Liver (tissue), 9 donors: ENCODE results near the gene SLC25A48. TPM values are rescaled to one million over a fixed set of nuclear protein-coding genes. Genes with fewer than 3 reads are reported as not detected.

Experiments used
- DNase-seq: peaks from one replicate; pipeline ENCODE4 v3.0.0-alpha.2; 2017; ENCODE audit warnings: low spot score
- H3K27ac ChIP-seq, 2 donors: one replicate each; pipeline ENCODE4 v1.7.0; 2013; ENCODE audit warnings: inconsistent platforms in 2 of 2, low read length in 2 of 2, control low read depth in 1 of 2, low read depth in 1 of 2, mild to moderate bottlenecking in 1 of 2
- H3K27me3 ChIP-seq, 4 donors: one replicate each; pipeline versions ENCODE4 v1.6.1 to v1.7.0; 2013; ENCODE audit warnings: low read length in 3 of 4, inconsistent platforms in 1 of 4, mild to moderate bottlenecking in 1 of 4, moderate library complexity in 1 of 4; ENCODE audit not compliant: control insufficient read depth in 4 of 4, insufficient read depth in 4 of 4
- H3K36me3 ChIP-seq, 4 donors: one replicate each; pipeline versions ENCODE4 v1.6.1 to v1.7.0; 2013; ENCODE audit warnings: low read length in 3 of 4, mild to moderate bottlenecking in 3 of 4, low read depth in 1 of 4, moderate library complexity in 1 of 4; ENCODE audit not compliant: control insufficient read depth in 4 of 4, insufficient read depth in 3 of 4
- H3K4me1 ChIP-seq, 4 donors: one replicate each; pipeline versions ENCODE4 v1.6.1 to v1.7.0; 2013; ENCODE audit warnings: low read length in 3 of 4, mild to moderate bottlenecking in 3 of 4, moderate library complexity in 1 of 4; ENCODE audit not compliant: control insufficient read depth in 4 of 4, insufficient read depth in 4 of 4
- H3K4me3 ChIP-seq, 3 donors: one replicate each; pipeline versions ENCODE4 v1.6.1 to v1.7.0; 2013; ENCODE audit warnings: low read length in 3 of 3, control low read depth in 1 of 3, low read depth in 1 of 3, mild to moderate bottlenecking in 1 of 3
- H3K9ac ChIP-seq, 2 donors: one replicate each; pipeline ENCODE4 v1.7.0; 2013; ENCODE audit warnings: low read length in 2 of 2, mild to moderate bottlenecking in 2 of 2, moderate library complexity in 2 of 2, control low read depth in 1 of 2, low read depth in 1 of 2
- H3K9me3 ChIP-seq, 4 donors: one replicate each; pipeline versions ENCODE4 v1.6.1 to v1.7.0; 2013; ENCODE audit warnings: low read length in 3 of 4; ENCODE audit not compliant: control insufficient read depth in 4 of 4
- ATF3 ChIP-seq: IDR thresholded peaks from 2 replicates; pipeline ENCODE4 v1.6.1; 2016; ENCODE audit warnings: antibody characterized with exemption
- EGR1 ChIP-seq, 2 donors: IDR thresholded peaks; 2 replicates each; pipeline ENCODE4 v1.6.1; 2016 to 2018; ENCODE audit warnings: antibody characterized with exemption in 2 of 2, low read depth in 2 of 2
- FOXA1 ChIP-seq: IDR thresholded peaks from 2 replicates; pipeline ENCODE4 v1.6.1; 2016; ENCODE audit warnings: antibody characterized with exemption
- FOXA2 ChIP-seq: IDR thresholded peaks from 2 replicates; pipeline ENCODE4 v1.6.1; 2016; ENCODE audit warnings: antibody characterized with exemption
- GABPA ChIP-seq, 2 donors: IDR thresholded peaks in 1 of 2; conservative IDR thresholded peaks in 1 of 2; 2 replicates each; pipeline ENCODE4 v1.6.1; 2016; ENCODE audit warnings: antibody characterized with exemption in 2 of 2, mild to moderate bottlenecking in 1 of 2, moderate library complexity in 1 of 2
- HNF4A ChIP-seq, 2 donors: conservative IDR thresholded peaks; 2 replicates each; pipeline ENCODE4 v1.6.1; 2016; ENCODE audit warnings: antibody characterized with exemption in 2 of 2, mild to moderate bottlenecking in 2 of 2
- HNF4G ChIP-seq: IDR thresholded peaks from 2 replicates; pipeline ENCODE4 v1.6.1; 2016; ENCODE audit warnings: antibody characterized with exemption
- JUND ChIP-seq, 2 donors: IDR thresholded peaks; 2 replicates each; pipeline ENCODE4 v1.6.1; 2016; ENCODE audit warnings: antibody characterized with exemption in 2 of 2
- MAX ChIP-seq: IDR thresholded peaks from 2 replicates; pipeline ENCODE4 v1.6.1; 2016; ENCODE audit warnings: antibody characterized with exemption
- NR2F2 ChIP-seq: IDR thresholded peaks from 2 replicates; pipeline ENCODE4 v1.6.1; 2016; ENCODE audit warnings: antibody characterized with exemption
- RAD21 ChIP-seq, 2 donors: IDR thresholded peaks; 2 replicates each; pipeline ENCODE4 v1.6.1; 2016; ENCODE audit warnings: antibody characterized with exemption in 2 of 2, mild to moderate bottlenecking in 2 of 2
- RXRA ChIP-seq, 2 donors: IDR thresholded peaks; 2 replicates each; pipeline ENCODE4 v1.6.1; 2017 to 2018; ENCODE audit warnings: antibody characterized with exemption in 2 of 2, mild to moderate bottlenecking in 1 of 2
- SP1 ChIP-seq: IDR thresholded peaks from 2 replicates; pipeline ENCODE4 v1.6.1; 2018; ENCODE audit warnings: antibody characterized with exemption, mild to moderate bottlenecking
- TAF1 ChIP-seq: conservative IDR thresholded peaks from 2 replicates; pipeline ENCODE4 v1.6.1; 2016; ENCODE audit warnings: antibody characterized with exemption, mild to moderate bottlenecking
- YY1 ChIP-seq: IDR thresholded peaks from 2 replicates; pipeline ENCODE4 v1.6.1; 2016; ENCODE audit warnings: antibody characterized with exemption, mild to moderate bottlenecking
- WGBS: extraction: QIAGEN DNeasy Blood & Tissue Kit; methylation state at CpG from one replicate; pipeline ENCODE4 v1.1.7; 2013; 5-methylcytosine and 5-hydroxymethylcytosine counted together
- polyA plus RNA-seq, 2 donors: library from polyadenylated mRNA; stranded (reverse) in 1 of 2; unstranded in 1 of 2; fragments of 200-250 nt in 1 of 2; fragments of >200 nt in 1 of 2; fragmentation: Nextera tagmentation in 1 of 2; extraction: Ambion mirVana in 1 of 2; gene quantifications; one replicate each; pipeline versions ENCODE4 v1.2.1 to v1.2.3, GENCODE V29; 2013 to 2015
- total RNA-seq, 2 donors: library from RNA; depleted of rRNA; stranded (reverse); fragments of >200 nt; gene quantifications; one replicate each; pipeline ENCODE4 v1.2.3, GENCODE V29; 2014
- TF ChIP-seq, protein P1 (sequence below): IDR thresholded peaks from 2 replicates; pipeline ENCODE4 v1.6.1; 2016; ENCODE audit warnings: antibody characterized with exemption
- TF ChIP-seq, protein P2 (sequence below): IDR thresholded peaks from 2 replicates; pipeline ENCODE4 v1.6.1; 2016; ENCODE audit warnings: antibody characterized with exemption, mild to moderate bottlenecking
- donor health status: healthy.
- donor health status: healthy.
- donor health status: healthy.
- donor health status: healthy.
- donor health status: healthy.

SLC25A48 gene
- total and polyA plus RNA-seq, 4 donors = 0.24 to 1.1 (median 0.72) TPM

DNA sequence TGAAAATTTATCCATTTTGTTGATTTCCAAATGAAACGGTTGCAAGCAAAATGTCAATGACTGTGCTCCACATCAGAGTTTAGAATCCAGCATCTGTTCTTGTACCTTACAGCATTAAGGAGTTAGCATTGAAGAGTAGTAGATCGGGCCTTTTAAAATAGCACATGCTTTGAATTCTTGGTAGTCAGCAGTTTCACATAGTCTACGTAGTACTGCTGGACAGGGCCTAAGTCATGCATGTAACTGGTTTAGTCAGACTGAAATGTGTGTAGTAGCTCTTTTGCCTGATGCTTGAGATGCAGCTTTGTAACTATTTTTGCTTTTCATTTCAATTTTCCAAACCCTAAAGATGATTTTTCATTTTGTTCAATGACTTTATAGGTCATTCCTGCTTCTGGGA, 100.5 kb downstream of the SLC25A48 start:
- TF ChIP-seq RXRA (IDR thresholded peaks at IDR 0.05) (no peak), FOXA2 (no peak), GABPA (IDR thresholded peaks at IDR 0.05 in 1 of 2, conservative IDR thresholded peaks at IDR 0.05 in 1 of 2) (no peak), TAF1 (no peak), MAX (no peak), HNF4A (conservative IDR thresholded peaks at IDR 0.05) (no peak), JUND (IDR thresholded peaks at IDR 0.05) (no peak), NR2F2 (no peak), SP1 (no peak), RAD21 (IDR thresholded peaks at IDR 0.05) (no peak)
- TF ChIP-seq, protein P1, sequence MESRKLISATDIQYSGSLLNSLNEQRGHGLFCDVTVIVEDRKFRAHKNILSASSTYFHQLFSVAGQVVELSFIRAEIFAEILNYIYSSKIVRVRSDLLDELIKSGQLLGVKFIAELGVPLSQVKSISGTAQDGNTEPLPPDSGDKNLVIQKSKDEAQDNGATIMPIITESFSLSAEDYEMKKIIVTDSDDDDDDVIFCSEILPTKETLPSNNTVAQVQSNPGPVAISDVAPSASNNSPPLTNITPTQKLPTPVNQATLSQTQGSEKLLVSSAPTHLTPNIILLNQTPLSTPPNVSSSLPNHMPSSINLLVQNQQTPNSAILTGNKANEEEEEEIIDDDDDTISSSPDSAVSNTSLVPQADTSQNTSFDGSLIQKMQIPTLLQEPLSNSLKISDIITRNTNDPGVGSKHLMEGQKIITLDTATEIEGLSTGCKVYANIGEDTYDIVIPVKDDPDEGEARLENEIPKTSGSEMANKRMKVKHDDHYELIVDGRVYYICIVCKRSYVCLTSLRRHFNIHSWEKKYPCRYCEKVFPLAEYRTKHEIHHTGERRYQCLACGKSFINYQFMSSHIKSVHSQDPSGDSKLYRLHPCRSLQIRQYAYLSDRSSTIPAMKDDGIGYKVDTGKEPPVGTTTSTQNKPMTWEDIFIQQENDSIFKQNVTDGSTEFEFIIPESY = no peak
- TF ChIP-seq, protein P2, sequence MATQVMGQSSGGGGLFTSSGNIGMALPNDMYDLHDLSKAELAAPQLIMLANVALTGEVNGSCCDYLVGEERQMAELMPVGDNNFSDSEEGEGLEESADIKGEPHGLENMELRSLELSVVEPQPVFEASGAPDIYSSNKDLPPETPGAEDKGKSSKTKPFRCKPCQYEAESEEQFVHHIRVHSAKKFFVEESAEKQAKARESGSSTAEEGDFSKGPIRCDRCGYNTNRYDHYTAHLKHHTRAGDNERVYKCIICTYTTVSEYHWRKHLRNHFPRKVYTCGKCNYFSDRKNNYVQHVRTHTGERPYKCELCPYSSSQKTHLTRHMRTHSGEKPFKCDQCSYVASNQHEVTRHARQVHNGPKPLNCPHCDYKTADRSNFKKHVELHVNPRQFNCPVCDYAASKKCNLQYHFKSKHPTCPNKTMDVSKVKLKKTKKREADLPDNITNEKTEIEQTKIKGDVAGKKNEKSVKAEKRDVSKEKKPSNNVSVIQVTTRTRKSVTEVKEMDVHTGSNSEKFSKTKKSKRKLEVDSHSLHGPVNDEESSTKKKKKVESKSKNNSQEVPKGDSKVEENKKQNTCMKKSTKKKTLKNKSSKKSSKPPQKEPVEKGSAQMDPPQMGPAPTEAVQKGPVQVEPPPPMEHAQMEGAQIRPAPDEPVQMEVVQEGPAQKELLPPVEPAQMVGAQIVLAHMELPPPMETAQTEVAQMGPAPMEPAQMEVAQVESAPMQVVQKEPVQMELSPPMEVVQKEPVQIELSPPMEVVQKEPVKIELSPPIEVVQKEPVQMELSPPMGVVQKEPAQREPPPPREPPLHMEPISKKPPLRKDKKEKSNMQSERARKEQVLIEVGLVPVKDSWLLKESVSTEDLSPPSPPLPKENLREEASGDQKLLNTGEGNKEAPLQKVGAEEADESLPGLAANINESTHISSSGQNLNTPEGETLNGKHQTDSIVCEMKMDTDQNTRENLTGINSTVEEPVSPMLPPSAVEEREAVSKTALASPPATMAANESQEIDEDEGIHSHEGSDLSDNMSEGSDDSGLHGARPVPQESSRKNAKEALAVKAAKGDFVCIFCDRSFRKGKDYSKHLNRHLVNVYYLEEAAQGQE = no peak
- no peaks in the 10 kb centered on the region for H3K36me3 ChIP-seq
- H3K4me1 ChIP-seq = peaks cover 0 to 8% (median 3%) of the 10 kb centered on the region in 4 donors
- no peak overlapping the region for H3K4me3 ChIP-seq
- DNase-seq = no peak
- peaks cover 0 to 2% (median 0%) of the 10 kb centered on the region in 4 donors for H3K27me3 ChIP-seq
- H3K9ac ChIP-seq = no peak overlapping the region
- 84% methylated on average over 3 of the region's 3 CpGs for WGBS
- no peak overlapping the region for H3K27ac ChIP-seq
- no peaks in the 10 kb centered on the region for H3K9me3 ChIP-seq

- no peak overlapping the region for H3K27ac ChIP-seq
- WGBS = 86% methylated on average over 5 of the region's 5 CpGs
- no peaks in the 10 kb centered on the region for H3K27me3 ChIP-seq
- no peak for DNase-seq
- no peak overlapping the region for H3K4me3 ChIP-seq
- no peaks in the 10 kb centered on the region for H3K9me3 ChIP-seq
- H3K4me1 ChIP-seq = no peaks in the 10 kb centered on the region
- no peak overlapping the region for H3K9ac ChIP-seq
- TF ChIP-seq TAF1 (no peak), MAX (no peak), EGR1 (IDR thresholded peaks at IDR 0.05; ENCODE audit: low read depth in 2 of 2) (no peak), FOXA1 (no peak), FOXA2 (no peak), YY1 (no peak), HNF4G (no peak), RAD21 (IDR thresholded peaks at IDR 0.05) (no peak), HNF4A (conservative IDR thresholded peaks at IDR 0.05) (no peak), ATF3 (no peak), GABPA (IDR thresholded peaks at IDR 0.05 in 1 of 2, conservative IDR thresholded peaks at IDR 0.05 in 1 of 2) (no peak)
- TF ChIP-seq, protein P2 = no peak
- H3K36me3 ChIP-seq = no peaks in the 10 kb centered on the region
These were observed 102.9 kb downstream of the SLC25A48 start for GRCh38 chr5:135937245-135937911.
